T-helper 1 cell treated with Interleukin-12 subunit alpha and Interleukin-12 subunit beta and Interleukin-4 antibody, amounts not matched to agents 30 μg/mL and 1 μg/mL, for 36 hours (primary cell): ENCODE results near the gene PEX13.

Source experiments
- H3K27ac Mint-ChIP-seq: one replicate; pipeline ENCODE4 v1.8.0; 2021; ENCODE audit warnings: mild to moderate bottlenecking, mixed read lengths
- H3K27me3 Mint-ChIP-seq: one replicate; pipeline ENCODE4 v1.8.0; 2021; ENCODE audit warnings: low read depth, mixed read lengths
- H3K36me3 Mint-ChIP-seq: one replicate; pipeline ENCODE4 v1.8.0; 2021; ENCODE audit warnings: low read depth, mixed read lengths
- H3K4me1 Mint-ChIP-seq: one replicate; pipeline ENCODE4 v1.8.0; 2021; ENCODE audit warnings: low read depth, mixed read lengths
- H3K4me3 Mint-ChIP-seq: one replicate; pipeline ENCODE4 v1.8.0; 2021; ENCODE audit warnings: mild to moderate bottlenecking, moderate library complexity, mixed read lengths
- H3K9me3 Mint-ChIP-seq: one replicate; pipeline ENCODE4 v1.8.0; 2021; ENCODE audit warnings: mixed read lengths

Gene PEX13

GRCh38 chr2:61065714-61066709 is 48.5 kb downstream of the PEX13 start, which contains the start of gene SANBR:
TSS of gene SANBR (plus strand) at chr2:61065871. CDS start at chr2:61070351, 4,480 bp downstream.
- H3K27me3 Mint-ChIP-seq, result no peaks in the 10 kb centered on the region
- no peaks in the 10 kb centered on the region for H3K36me3 Mint-ChIP-seq
- peak within 1 kb of the TSS; percentile 92 for H3K4me3 Mint-ChIP-seq
- H3K27ac Mint-ChIP-seq, result peak within 1 kb of the TSS; percentile 69
- H3K9me3 Mint-ChIP-seq, result no peaks in the 10 kb centered on the region
- H3K4me1 Mint-ChIP-seq, result peaks cover 9% of the 10 kb centered on the region

GRCh38 chr2:61074100-61074499 is 56.6 kb downstream of the PEX13 start:
- Mint-ChIP-seq H3K9me3 (no peaks in the 10 kb centered on the region), H3K4me3 (no peak overlapping the region), H3K27me3 (no peaks in the 10 kb centered on the region), H3K27ac (no peak overlapping the region), H3K36me3 (peaks cover 3% of the 10 kb centered on the region), H3K4me1 (no peaks in the 10 kb centered on the region)

- H3K4me3 Mint-ChIP-seq, result no peak overlapping the region
- H3K36me3 Mint-ChIP-seq, result peaks cover 9% of the 10 kb centered on the region
- H3K27me3 Mint-ChIP-seq, result no peaks in the 10 kb centered on the region
- no peaks in the 10 kb centered on the region for H3K9me3 Mint-ChIP-seq
- no peak overlapping the region for H3K27ac Mint-ChIP-seq
- H3K4me1 Mint-ChIP-seq, result no peaks in the 10 kb centered on the region
Measured at GRCh38 chr2:61085883-61086282, 68.4 kb downstream of the PEX13 start.

GRCh38 chr2:61089797-61090196 is 72.3 kb downstream of the PEX13 start:
- no peak overlapping the region for H3K27ac Mint-ChIP-seq
- H3K27me3 Mint-ChIP-seq, result no peaks in the 10 kb centered on the region
- no peaks in the 10 kb centered on the region for H3K9me3 Mint-ChIP-seq
- H3K4me3 Mint-ChIP-seq, result no peak overlapping the region
- peaks cover 5% of the 10 kb centered on the region for H3K36me3 Mint-ChIP-seq
- no peaks in the 10 kb centered on the region for H3K4me1 Mint-ChIP-seq

- no peak overlapping the region for H3K4me3 Mint-ChIP-seq
- no peaks in the 10 kb centered on the region for H3K9me3 Mint-ChIP-seq
- no peak overlapping the region for H3K27ac Mint-ChIP-seq
Measured at GRCh38 chr2:61090386-61090921, 72.9 kb downstream of the PEX13 start.

GRCh38 chr2:61091485-61091884 is 74.0 kb downstream of the PEX13 start:
- Mint-ChIP-seq H3K27me3 (no peaks in the 10 kb centered on the region), H3K4me3 (no peak overlapping the region), H3K27ac (no peak overlapping the region), H3K36me3 (peaks cover 5% of the 10 kb centered on the region), H3K4me1 (peaks cover 2% of the 10 kb centered on the region), H3K9me3 (no peaks in the 10 kb centered on the region)

More at GRCh38 chr2:61090386-61090921, 72.9 kb downstream of the PEX13 start:
- Mint-ChIP-seq H3K27me3 (no peaks in the 10 kb centered on the region), H3K36me3 (peaks cover 5% of the 10 kb centered on the region), H3K4me1 (no peaks in the 10 kb centered on the region)

GRCh38 chr2:61096438-61096837 is 78.9 kb downstream of the PEX13 start:
- Mint-ChIP-seq H3K27me3 (no peaks in the 10 kb centered on the region), H3K9me3 (no peaks in the 10 kb centered on the region), H3K4me1 (peaks cover 2% of the 10 kb centered on the region), H3K27ac (no peak overlapping the region), H3K4me3 (no peak overlapping the region), H3K36me3 (no peaks in the 10 kb centered on the region)

- H3K27me3 Mint-ChIP-seq, result no peaks in the 10 kb centered on the region
- peaks cover 4% of the 10 kb centered on the region for H3K36me3 Mint-ChIP-seq
- no peaks in the 10 kb centered on the region for H3K9me3 Mint-ChIP-seq
- H3K4me3 Mint-ChIP-seq, result no peak overlapping the region
- peaks cover 2% of the 10 kb centered on the region for H3K4me1 Mint-ChIP-seq
- no peak overlapping the region for H3K27ac Mint-ChIP-seq
Measured at GRCh38 chr2:61100801-61101200, 83.3 kb downstream of the PEX13 start.
